A549 treated with Hydrocortisone at 1 μM for 4 hours (cell line): ENCODE data around the gene LARGE2. TPM values are rescaled to one million over a fixed set of nuclear protein-coding genes. Genes with fewer than 3 reads are reported as not detected.

ENCODE experiments used
- total RNA-seq: library from RNA; stranded (reverse); fragments of 200-300 nt; extraction: Qiagen RNA extraction; gene quantifications from 5 replicates; pipeline ENCODE4 v1.2.3, GENCODE V29; 2022

LARGE2 gene
- 1.9 to 3.5 TPM (median 2.3 TPM) in 5 replicates for total RNA-seq

GRCh38 chr11:45922425-45923082 lies at the start of gene LARGE2:
Gene LARGE2 (plus strand): TSS chr11:45922656. CDS start chr11:45922883, 227 bp downstream.

GRCh38 chr11:45885274-45885920 lies 37.1 kb upstream of the LARGE2 start, which contains the start of gene MAPK8IP1:
Gene MAPK8IP1 (plus strand): TSS chr11:45885651. CDS start chr11:45885821, 170 bp downstream.

DNA sequence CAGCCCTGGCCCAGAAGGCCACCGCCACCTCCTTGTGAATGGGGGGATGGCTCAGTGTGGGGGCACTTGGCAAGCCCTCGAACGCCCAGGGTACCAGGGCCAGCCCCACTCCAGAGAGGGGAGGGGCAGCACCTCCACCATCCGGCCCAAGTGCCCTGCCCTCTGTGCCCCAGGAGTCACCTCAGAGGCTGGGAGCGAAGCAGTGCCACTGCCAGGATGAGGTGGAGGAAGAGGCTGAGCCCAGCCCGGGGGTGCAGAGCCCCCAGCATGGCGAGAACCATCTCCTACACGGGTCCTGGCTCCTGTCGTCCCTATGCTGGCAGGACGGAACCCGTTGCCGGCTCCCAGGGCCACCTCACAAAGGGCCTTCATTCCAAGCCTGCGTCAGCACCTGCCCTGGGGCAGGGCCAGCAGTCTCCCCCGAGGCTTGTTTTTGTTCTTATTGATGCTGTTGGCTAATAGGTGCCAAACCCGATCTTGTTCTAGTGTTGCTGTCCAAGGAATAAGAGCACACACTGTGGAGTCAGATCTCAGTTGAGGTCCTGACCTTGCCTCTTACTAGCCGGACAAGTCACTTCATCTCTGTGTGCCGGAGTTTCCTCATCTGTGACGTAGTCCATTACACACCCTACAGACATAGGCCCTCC lies 15.4 kb upstream of the LARGE2 start, which contains the start of gene FREY1:
FREY1 (minus strand) TSS at position 307 of the 647 bp plus-strand sequence; CDS start at position 281, 26 bp downstream.

GRCh38 chr11:45917623-45918330 lies 4.7 kb upstream of the LARGE2 start, which contains the start of gene PEX16:
Gene PEX16 (minus strand): TSS chr11:45917877. CDS start chr11:45917811, 66 bp downstream.

Other genes starting within 250 kb of the LARGE2 start
- 29.7 to 33.0 TPM (median 31.4 TPM) in 5 replicates for gene SLC35C1, start 117.5 kb upstream of the LARGE2 start, total RNA-seq
- 3.8 to 4.6 TPM (median 4.4 TPM) in 5 replicates for gene CRY2, start 75.2 kb upstream of the LARGE2 start, total RNA-seq
- 5.4 to 6.3 TPM (median 6.0 TPM) in 5 replicates for gene MAPK8IP1, start 37.0 kb upstream of the LARGE2 start, total RNA-seq
- 0.29 to 0.59 TPM (median 0.32 TPM) in 5 replicates for gene FREY1, start 15.4 kb upstream of the LARGE2 start, total RNA-seq
- gene PEX16, start 4.8 kb upstream of the LARGE2 start, total RNA-seq, result 16.0 to 20.4 TPM (median 18.7 TPM) in 5 replicates
- gene PHF21A, start 198.8 kb downstream of the LARGE2 start, total RNA-seq, result 9.0 to 10.6 TPM (median 9.9 TPM) in 5 replicates